A549 (cell line): ENCODE data around the gene WFDC12. TPM values are rescaled to one million over a fixed set of nuclear protein-coding genes. Genes with fewer than 3 reads are reported as not detected.

Source experiments
- ATAC-seq, 2 experiments: fragments of 200-7000 bp in 1 of 2; fragments of >200 bp in 1 of 2; cut with Nextera tagmentation in 1 of 2; cut with Tn5 transposase in 1 of 2; 3 replicates each; pipeline versions ENCODE4 v1.8.0 to v1.9.1; 2018 to 2020; ENCODE audit warnings: mild to moderate bottlenecking in 1 of 2, moderate library complexity in 1 of 2
- CTCF ChIA-PET: fragments of 300-600 bp; sonication (Branson Sonifier 250); formaldehyde crosslinking; extraction: SDS; loops from one replicate; lab custom pipeline; 2021; ENCODE audit warnings: antibody characterized with exemption, inconsistent platforms; lab: Yijun Ruan, JAX
- POLR2A ChIA-PET: fragments of 350-600 bp; formaldehyde crosslinking; extraction: SDS; loops from one replicate; lab custom pipeline; 2021; ENCODE audit warnings: antibody characterized with exemption, inconsistent platforms; lab: Yijun Ruan, JAX
- DNase-seq, 2 experiments: peaks; one replicate each; pipeline versions ENCODE4 v3.0.0 to v3.0.0-alpha.2; 2011 to 2016; ENCODE audit warnings: low read depth in 1 of 2, low spot score in 1 of 2
- FAIRE-seq: peaks from 2 replicates; lab custom pipeline; 2011; peaks lifted over from hg19 to GRCh38; lab: Jason Lieb, UNC
- H3K27ac ChIP-seq, 2 experiments: fragments of >200 bp; sonication (Bioruptor Twin); formaldehyde crosslinking; 3 replicates each; pipeline ENCODE4 v1.5.1; 2016 to 2017
- H3K4me1 ChIP-seq: fragments of >200 bp; sonication (Bioruptor Twin); formaldehyde crosslinking; 3 replicates; pipeline ENCODE4 v1.6.1; 2016
- H3K4me2 ChIP-seq: fragments of >200 bp; sonication (Bioruptor Twin); formaldehyde crosslinking; 3 replicates; pipeline ENCODE4 v1.6.1; 2016
- H3K4me3 ChIP-seq: fragments of >200 bp; sonication (Bioruptor Twin); formaldehyde crosslinking; 3 replicates; pipeline ENCODE4 v1.5.1; 2016
- H3K9me3 ChIP-seq: fragments of >200 bp; sonication (Bioruptor Twin); formaldehyde crosslinking; 3 replicates; pipeline ENCODE4 v1.6.1; 2016
- EHF ChIP-seq: fragments of 250-450 bp; sonication (Bioruptor Pico); IDR thresholded peaks from 2 replicates; pipeline ENCODE4 v1.5.0; 2020; ENCODE audit warnings: mild to moderate bottlenecking
- EHMT2 ChIP-seq: fragments of 200-600 bp; sonication (generic); IDR thresholded peaks from 2 replicates; pipeline ENCODE4 v1.6.1; 2016; ENCODE audit warnings: antibody characterized with exemption, low read depth, mild to moderate bottlenecking, moderate library complexity
- ESRRA ChIP-seq: fragments of 150-350 bp; IDR thresholded peaks from 2 replicates; pipeline ENCODE4 v1.6.1; 2014; ENCODE audit warnings: mild to moderate bottlenecking, low read length, borderline replicate concordance
- HDAC2 ChIP-seq: fragments of 200-600 bp; sonication (generic); IDR thresholded peaks from 2 replicates; pipeline ENCODE4 v1.6.1; 2016
- HOXB13 ChIP-seq: fragments of 250-450 bp; sonication (Bioruptor Pico); IDR thresholded peaks from 2 replicates; pipeline ENCODE4 v1.5.0; 2020; ENCODE audit warnings: low read depth, mild to moderate bottlenecking, moderate library complexity
- MAFK ChIP-seq: fragments of 450-650 bp; IDR thresholded peaks from 2 replicates; pipeline ENCODE4 v1.6.1; 2014; ENCODE audit not compliant: partially characterized antibody
- MAZ ChIP-seq: fragments of 150-350 bp; IDR thresholded peaks from 2 replicates; pipeline ENCODE4 v1.6.1; 2014; ENCODE audit warnings: antibody characterized with exemption, low read depth, low read length, borderline replicate concordance
- POLR2A ChIP-seq: IDR thresholded peaks from 2 replicates; pipeline ENCODE4 v1.6.1; 2012; ENCODE audit warnings: mild to moderate bottlenecking, low read length
- RCOR1 ChIP-seq: fragments of 150-350 bp; IDR thresholded peaks from 2 replicates; pipeline ENCODE4 v1.6.1; 2014; ENCODE audit warnings: antibody characterized with exemption, low read length, low read depth
- RNF2 ChIP-seq: fragments of 200-600 bp; sonication (generic); IDR thresholded peaks from 2 replicates; pipeline ENCODE4 v1.6.1; 2016; ENCODE audit warnings: low read depth, mild to moderate bottlenecking, antibody characterized with exemption, moderate library complexity, borderline replicate concordance
- ZSCAN20 ChIP-seq: fragments of 250-450 bp; sonication (Bioruptor Pico); IDR thresholded peaks from 2 replicates; pipeline ENCODE4 v1.8.0; 2022; ENCODE audit warnings: mild to moderate bottlenecking, moderate library complexity
- WGBS: methylation state at CpG from one replicate; pipeline ENCODE4 v1.1.6; 2017; ENCODE audit errors: missing lambda C conversion rate; 5-methylcytosine and 5-hydroxymethylcytosine counted together
- polyA plus RNA-seq, 4 experiments: library from polyadenylated mRNA; depleted of rRNA in 3 of 4; stranded (reverse); fragments of >200 nt; fragmentation: RNase III in 1 of 4; extraction: RNeasy Plus Mini Kit Qiagen cat#74134 plus additional on column Dnase treatment in 1 of 4; gene quantifications; 2 replicates in 3 of 4; 3 replicates in 1 of 4; pipeline ENCODE4 v1.2.3, GENCODE V29; 2011 to 2017
- TF ChIP-seq, protein P1 (sequence below): fragments of >200 bp; sonication (Bioruptor Twin); formaldehyde crosslinking; IDR thresholded peaks from 2 replicates; pipeline ENCODE4 v1.6.1; 2016
- TF ChIP-seq, protein P2 (sequence below): fragments of 250-450 bp; sonication (Bioruptor Pico); IDR thresholded peaks from 2 replicates; pipeline ENCODE4 v1.5.0; 2020; ENCODE audit warnings: low read depth, mild to moderate bottlenecking, moderate library complexity
- TF ChIP-seq, protein P3 (sequence below): fragments of >200 bp; sonication (Bioruptor Twin); formaldehyde crosslinking; IDR thresholded peaks from 3 replicates; pipeline ENCODE4 v1.5.1; 2016
- TF ChIP-seq, protein P4 (sequence below): fragments of 200-600 bp; sonication (generic); IDR thresholded peaks from 2 replicates; pipeline ENCODE4 v1.6.1; 2016; ENCODE audit warnings: antibody characterized with exemption, mild to moderate bottlenecking, moderate library complexity
- TF ChIP-seq, protein P5 (sequence below): fragments of 150-350 bp; IDR thresholded peaks from 2 replicates; pipeline ENCODE4 v1.6.1; 2014; ENCODE audit warnings: low read depth, mild to moderate bottlenecking, low read length
- TF ChIP-seq, protein P6 (sequence below): fragments of 250-450 bp; sonication (Bioruptor Pico); IDR thresholded peaks from 2 replicates; pipeline ENCODE4 v1.5.0; 2021; ENCODE audit warnings: mild to moderate bottlenecking, moderate library complexity, borderline replicate concordance

The WFDC12 gene
- polyA plus RNA-seq, 2 of the 4 experiments (the other 2 are of a cell fraction) = not detected

DNA sequence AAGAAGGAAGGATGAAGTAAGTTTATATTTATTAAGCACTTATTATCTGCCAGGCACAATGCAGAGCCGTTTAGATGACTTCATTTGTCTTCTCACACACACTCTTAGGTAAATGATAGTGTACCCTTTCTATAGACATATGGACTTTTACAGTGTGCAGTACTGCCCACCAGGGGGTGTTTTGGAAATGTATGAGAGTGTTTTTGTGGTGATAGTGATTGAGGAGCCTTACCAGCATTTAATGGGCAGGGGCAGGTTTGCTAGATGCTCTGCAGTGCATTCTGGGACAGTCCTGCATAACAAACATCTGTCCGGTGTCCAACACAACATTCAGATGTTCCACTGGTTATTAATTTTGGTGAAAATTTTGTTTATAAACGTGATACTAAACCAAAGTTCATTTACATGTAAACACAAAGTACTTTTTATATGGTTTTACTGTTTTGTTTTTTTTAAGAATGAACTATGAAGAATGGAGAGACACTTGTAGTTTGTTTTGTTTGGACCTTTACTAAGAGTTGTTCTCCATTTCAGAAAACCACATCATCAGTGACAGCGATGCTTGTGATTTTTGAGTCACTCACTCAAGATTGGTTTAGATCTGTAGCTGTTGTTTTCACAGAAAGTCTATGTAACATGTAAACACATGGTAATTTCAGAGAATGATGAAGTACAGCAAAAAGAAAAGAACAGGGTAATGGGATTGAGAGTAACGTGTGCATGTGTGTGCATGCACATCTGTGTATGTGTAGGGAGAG lies 43.2 kb downstream of the WFDC12 start:
- peak in 1 of 2 experiments; percentile 16 for DNase-seq
- 81% methylated on average over 5 of the region's 5 CpGs for WGBS
- FAIRE-seq = no peak
- no peak overlapping the region for H3K4me2 ChIP-seq
- H3K4me1 ChIP-seq = no peaks in the 10 kb centered on the region
- ATAC-seq = peak; percentile 39 to 80; a peak in 4 of 6 replicates
- no peak overlapping the region for H3K27ac ChIP-seq
- ChIA-PET CTCF (no interaction called here), POLR2A (no interaction called here)
- TF ChIP-seq, protein P1, sequence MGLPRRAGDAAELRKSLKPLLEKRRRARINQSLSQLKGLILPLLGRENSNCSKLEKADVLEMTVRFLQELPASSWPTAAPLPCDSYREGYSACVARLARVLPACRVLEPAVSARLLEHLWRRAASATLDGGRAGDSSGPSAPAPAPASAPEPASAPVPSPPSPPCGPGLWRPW = no peak
- TF ChIP-seq, protein P2, sequence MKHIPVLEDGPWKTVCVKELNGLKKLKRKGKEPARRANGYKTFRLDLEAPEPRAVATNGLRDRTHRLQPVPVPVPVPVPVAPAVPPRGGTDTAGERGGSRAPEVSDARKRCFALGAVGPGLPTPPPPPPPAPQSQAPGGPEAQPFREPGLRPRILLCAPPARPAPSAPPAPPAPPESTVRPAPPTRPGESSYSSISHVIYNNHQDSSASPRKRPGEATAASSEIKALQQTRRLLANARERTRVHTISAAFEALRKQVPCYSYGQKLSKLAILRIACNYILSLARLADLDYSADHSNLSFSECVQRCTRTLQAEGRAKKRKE (CRISPR knock-in tag) = no peak
- TF ChIP-seq, protein P3, sequence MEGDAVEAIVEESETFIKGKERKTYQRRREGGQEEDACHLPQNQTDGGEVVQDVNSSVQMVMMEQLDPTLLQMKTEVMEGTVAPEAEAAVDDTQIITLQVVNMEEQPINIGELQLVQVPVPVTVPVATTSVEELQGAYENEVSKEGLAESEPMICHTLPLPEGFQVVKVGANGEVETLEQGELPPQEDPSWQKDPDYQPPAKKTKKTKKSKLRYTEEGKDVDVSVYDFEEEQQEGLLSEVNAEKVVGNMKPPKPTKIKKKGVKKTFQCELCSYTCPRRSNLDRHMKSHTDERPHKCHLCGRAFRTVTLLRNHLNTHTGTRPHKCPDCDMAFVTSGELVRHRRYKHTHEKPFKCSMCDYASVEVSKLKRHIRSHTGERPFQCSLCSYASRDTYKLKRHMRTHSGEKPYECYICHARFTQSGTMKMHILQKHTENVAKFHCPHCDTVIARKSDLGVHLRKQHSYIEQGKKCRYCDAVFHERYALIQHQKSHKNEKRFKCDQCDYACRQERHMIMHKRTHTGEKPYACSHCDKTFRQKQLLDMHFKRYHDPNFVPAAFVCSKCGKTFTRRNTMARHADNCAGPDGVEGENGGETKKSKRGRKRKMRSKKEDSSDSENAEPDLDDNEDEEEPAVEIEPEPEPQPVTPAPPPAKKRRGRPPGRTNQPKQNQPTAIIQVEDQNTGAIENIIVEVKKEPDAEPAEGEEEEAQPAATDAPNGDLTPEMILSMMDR = peak; percentile 21; the same call in 1 of the 3 replicates
- H3K9me3 ChIP-seq = peaks cover 10% of the 10 kb centered on the region; the same call in 2 of the 3 replicates
- no peak overlapping the region for H3K4me3 ChIP-seq

DNA sequence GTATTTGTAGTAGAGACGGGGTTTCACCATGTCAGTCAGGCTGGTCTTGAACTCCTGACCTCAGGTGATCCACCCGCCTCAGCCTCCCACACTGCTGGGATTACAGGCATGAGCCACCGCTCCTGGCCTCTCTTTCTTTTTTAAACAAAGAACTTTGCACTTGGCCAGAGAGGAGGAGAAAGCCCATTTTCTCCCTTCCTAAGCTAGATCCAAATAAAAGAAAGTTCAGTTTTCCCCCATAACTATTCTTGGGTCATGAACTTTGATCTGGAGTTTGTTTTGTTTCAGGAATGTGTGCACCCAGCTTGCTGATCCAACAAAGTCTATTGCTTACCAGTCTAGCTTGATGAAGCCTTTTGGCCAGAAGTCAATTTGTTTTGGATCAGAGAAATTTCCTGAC lies 46.7 kb downstream of the WFDC12 start:
- Histone ChIP-seq H3K4me3 (no peak overlapping the region), H3K9me3 (peaks cover 7% of the 10 kb centered on the region; the same call in 2 of the 3 replicates), H3K4me1 (no peaks in the 10 kb centered on the region), H3K27ac (no peak overlapping the region), H3K4me2 (no peak overlapping the region)
- 94% methylated on average over 3 of the region's 3 CpGs for WGBS
- CTCF ChIA-PET = interaction anchor here (1.0 to 6.2 kb wide), 6 partner anchors 9 to 217 kb away, joined by 3 to 36 read pairs (median 8); no protein-coding TSS in a partner anchor
- no peak for FAIRE-seq
- ATAC-seq = no peak
- TF ChIP-seq ESRRA (no peak), MAFK (no peak), EHF (CRISPR knock-in tag) (no peak), ZSCAN20 (no peak), MAZ (no peak), HDAC2 (no peak), HOXB13 (CRISPR knock-in tag) (no peak), RNF2 (no peak), EHMT2 (no peak), RCOR1 (no peak), POLR2A (no peak)
- TF ChIP-seq, protein P4, sequence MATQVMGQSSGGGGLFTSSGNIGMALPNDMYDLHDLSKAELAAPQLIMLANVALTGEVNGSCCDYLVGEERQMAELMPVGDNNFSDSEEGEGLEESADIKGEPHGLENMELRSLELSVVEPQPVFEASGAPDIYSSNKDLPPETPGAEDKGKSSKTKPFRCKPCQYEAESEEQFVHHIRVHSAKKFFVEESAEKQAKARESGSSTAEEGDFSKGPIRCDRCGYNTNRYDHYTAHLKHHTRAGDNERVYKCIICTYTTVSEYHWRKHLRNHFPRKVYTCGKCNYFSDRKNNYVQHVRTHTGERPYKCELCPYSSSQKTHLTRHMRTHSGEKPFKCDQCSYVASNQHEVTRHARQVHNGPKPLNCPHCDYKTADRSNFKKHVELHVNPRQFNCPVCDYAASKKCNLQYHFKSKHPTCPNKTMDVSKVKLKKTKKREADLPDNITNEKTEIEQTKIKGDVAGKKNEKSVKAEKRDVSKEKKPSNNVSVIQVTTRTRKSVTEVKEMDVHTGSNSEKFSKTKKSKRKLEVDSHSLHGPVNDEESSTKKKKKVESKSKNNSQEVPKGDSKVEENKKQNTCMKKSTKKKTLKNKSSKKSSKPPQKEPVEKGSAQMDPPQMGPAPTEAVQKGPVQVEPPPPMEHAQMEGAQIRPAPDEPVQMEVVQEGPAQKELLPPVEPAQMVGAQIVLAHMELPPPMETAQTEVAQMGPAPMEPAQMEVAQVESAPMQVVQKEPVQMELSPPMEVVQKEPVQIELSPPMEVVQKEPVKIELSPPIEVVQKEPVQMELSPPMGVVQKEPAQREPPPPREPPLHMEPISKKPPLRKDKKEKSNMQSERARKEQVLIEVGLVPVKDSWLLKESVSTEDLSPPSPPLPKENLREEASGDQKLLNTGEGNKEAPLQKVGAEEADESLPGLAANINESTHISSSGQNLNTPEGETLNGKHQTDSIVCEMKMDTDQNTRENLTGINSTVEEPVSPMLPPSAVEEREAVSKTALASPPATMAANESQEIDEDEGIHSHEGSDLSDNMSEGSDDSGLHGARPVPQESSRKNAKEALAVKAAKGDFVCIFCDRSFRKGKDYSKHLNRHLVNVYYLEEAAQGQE = no peak
- TF ChIP-seq, protein P5, sequence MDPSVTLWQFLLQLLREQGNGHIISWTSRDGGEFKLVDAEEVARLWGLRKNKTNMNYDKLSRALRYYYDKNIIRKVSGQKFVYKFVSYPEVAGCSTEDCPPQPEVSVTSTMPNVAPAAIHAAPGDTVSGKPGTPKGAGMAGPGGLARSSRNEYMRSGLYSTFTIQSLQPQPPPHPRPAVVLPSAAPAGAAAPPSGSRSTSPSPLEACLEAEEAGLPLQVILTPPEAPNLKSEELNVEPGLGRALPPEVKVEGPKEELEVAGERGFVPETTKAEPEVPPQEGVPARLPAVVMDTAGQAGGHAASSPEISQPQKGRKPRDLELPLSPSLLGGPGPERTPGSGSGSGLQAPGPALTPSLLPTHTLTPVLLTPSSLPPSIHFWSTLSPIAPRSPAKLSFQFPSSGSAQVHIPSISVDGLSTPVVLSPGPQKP = no peak
- TF ChIP-seq, protein P3 = no peak
- TF ChIP-seq, protein P6, sequence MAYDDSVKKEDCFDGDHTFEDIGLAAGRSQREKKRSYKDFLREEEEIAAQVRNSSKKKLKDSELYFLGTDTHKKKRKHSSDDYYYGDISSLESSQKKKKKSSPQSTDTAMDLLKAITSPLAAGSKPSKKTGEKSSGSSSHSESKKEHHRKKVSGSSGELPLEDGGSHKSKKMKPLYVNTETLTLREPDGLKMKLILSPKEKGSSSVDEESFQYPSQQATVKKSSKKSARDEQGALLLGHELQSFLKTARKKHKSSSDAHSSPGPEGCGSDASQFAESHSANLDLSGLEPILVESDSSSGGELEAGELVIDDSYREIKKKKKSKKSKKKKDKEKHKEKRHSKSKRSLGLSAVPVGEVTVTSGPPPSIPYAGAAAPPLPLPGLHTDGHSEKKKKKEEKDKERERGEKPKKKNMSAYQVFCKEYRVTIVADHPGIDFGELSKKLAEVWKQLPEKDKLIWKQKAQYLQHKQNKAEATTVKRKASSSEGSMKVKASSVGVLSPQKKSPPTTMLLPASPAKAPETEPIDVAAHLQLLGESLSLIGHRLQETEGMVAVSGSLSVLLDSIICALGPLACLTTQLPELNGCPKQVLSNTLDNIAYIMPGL (CRISPR knock-in tag) = no peak
- no peak for DNase-seq
- POLR2A ChIA-PET = no interaction called here
